DND-41 (cell line): ENCODE measurements around the gene YEATS4.
"Not testable (repeated sequence)": the region's sequence is repeated elsewhere in the genome, so short reads cannot be mapped to it uniquely, and the experiment has no call there.

ENCODE experiments used
- ATAC-seq: fragments of 200-7000 bp; cut with Tn5 transposase; 3 replicates; pipeline ENCODE4 v1.9.1; 2021; ENCODE audit warnings: low read depth; ENCODE audit not compliant: insufficient read depth
- DNase-seq: peaks from one replicate; pipeline ENCODE4 v3.0.0-alpha.2; 2020
- H2AFZ ChIP-seq: 2 replicates; pipeline ENCODE4 v1.6.0; 2012; ENCODE audit warnings: low read depth, low read length
- H3K27ac ChIP-seq: 2 replicates; pipeline ENCODE4 v1.5.1; 2012; ENCODE audit warnings: low read length, inconsistent platforms
- H3K27me3 ChIP-seq: fragments of 200-600 bp; sonication (generic); 2 replicates; pipeline ENCODE4 v1.6.0; 2012; ENCODE audit warnings: low read length, mild to moderate bottlenecking, inconsistent platforms; ENCODE audit not compliant: insufficient read depth, poor library complexity
- H3K36me3 ChIP-seq: 2 replicates; pipeline ENCODE4 v1.5.1; 2012; ENCODE audit warnings: low read length, inconsistent platforms; ENCODE audit not compliant: insufficient read depth
- H3K4me1 ChIP-seq: 2 replicates; pipeline ENCODE4 v1.5.1; 2012; ENCODE audit warnings: mild to moderate bottlenecking, low read length; ENCODE audit not compliant: insufficient read depth
- H3K4me2 ChIP-seq: 2 replicates; pipeline ENCODE4 v1.6.0; 2012; ENCODE audit warnings: mild to moderate bottlenecking, moderate library complexity, low read length, inconsistent platforms; ENCODE audit not compliant: insufficient read depth
- H3K4me3 ChIP-seq, 2 experiments: fragments of 200-600 bp in 1 of 2; shearing (Covaris generic) in 1 of 2; 2 replicates each; pipeline ENCODE4 v1.5.1; 2012 to 2016; ENCODE audit warnings: inconsistent platforms in 2 of 2, low read length in 2 of 2, mild to moderate bottlenecking in 2 of 2, low read depth in 1 of 2, moderate library complexity in 1 of 2
- H3K79me2 ChIP-seq: 2 replicates; pipeline ENCODE4 v1.6.0; 2012; ENCODE audit warnings: low read length, inconsistent platforms; ENCODE audit not compliant: insufficient read depth
- H3K9ac ChIP-seq: 2 replicates; pipeline ENCODE4 v1.6.0; 2012; ENCODE audit warnings: low read depth, mild to moderate bottlenecking, inconsistent platforms, low read length, moderate library complexity
- H3K9me3 ChIP-seq: 2 replicates; pipeline ENCODE4 v1.5.1; 2012; ENCODE audit warnings: low read length, moderate library complexity, mild to moderate bottlenecking, inconsistent platforms; ENCODE audit not compliant: insufficient read depth, severe bottlenecking
- H4K20me1 ChIP-seq: 2 replicates; pipeline ENCODE4 v1.6.0; 2012; ENCODE audit warnings: low read length; ENCODE audit not compliant: insufficient read depth
- CTCF ChIP-seq: IDR thresholded peaks from 2 replicates; pipeline ENCODE4 v1.5.1; 2012; ENCODE audit warnings: borderline replicate concordance, low read length, moderate library complexity, mild to moderate bottlenecking; ENCODE audit not compliant: poor library complexity, severe bottlenecking; ENCODE audit errors: extremely low read depth
- EZH2 ChIP-seq: IDR thresholded peaks from 3 replicates; pipeline ENCODE4 v1.6.1; 2012; ENCODE audit warnings: borderline replicate concordance, low read depth, mild to moderate bottlenecking, moderate library complexity, low read length, inconsistent platforms; ENCODE audit not compliant: severe bottlenecking

YEATS4 gene

GRCh38 chr12:69359531-69360347 lies at the start of gene YEATS4:
YEATS4 (plus strand) TSS chr12:69359743; CDS start chr12:69359973, 230 bp downstream.
- Histone ChIP-seq H3K4me1 (peaks cover 47% of the 10 kb centered on the region), H4K20me1 (peaks cover 8% of the 10 kb centered on the region), H3K4me3 (peak within 1 kb of the TSS; percentile 31 to 65), H3K79me2 (peaks cover 45% of the 10 kb centered on the region), H3K9ac (peak within 1 kb of the TSS; percentile 97), H3K9me3 (no peaks in the 10 kb centered on the region), H3K4me2 (peak within 1 kb of the TSS; percentile 73), H2AFZ (peak within 1 kb of the TSS; percentile 89), H3K27me3 (no peaks in the 10 kb centered on the region), H3K27ac (peak within 1 kb of the TSS; percentile 98), H3K36me3 (peaks cover 31% of the 10 kb centered on the region)
- DNase-seq, result peak; percentile 93
- TF ChIP-seq EZH2, result no peak
- TF ChIP-seq CTCF, result no peak
- ATAC-seq, result peak; percentile 84

GRCh38 chr12:69313209-69313608 lies 46.3 kb upstream of the YEATS4 start:
- ATAC-seq (no peak), DNase-seq (no peak)
- no peak overlapping the region for H3K4me3 ChIP-seq
- no peaks in the 10 kb centered on the region for H3K36me3 ChIP-seq
- H3K79me2 ChIP-seq, result no peaks in the 10 kb centered on the region
- no peaks in the 10 kb centered on the region for H3K9me3 ChIP-seq
- H3K27me3 ChIP-seq, result no peaks in the 10 kb centered on the region
- no peaks in the 10 kb centered on the region for H3K4me1 ChIP-seq
- TF ChIP-seq EZH2 (no peak), CTCF (no peak)
- H2AFZ ChIP-seq, result no peak overlapping the region
- H3K9ac ChIP-seq, result no peak overlapping the region
- H3K27ac ChIP-seq, result no peak overlapping the region
- H4K20me1 ChIP-seq, result no peaks in the 10 kb centered on the region
- no peak overlapping the region for H3K4me2 ChIP-seq

DNA sequence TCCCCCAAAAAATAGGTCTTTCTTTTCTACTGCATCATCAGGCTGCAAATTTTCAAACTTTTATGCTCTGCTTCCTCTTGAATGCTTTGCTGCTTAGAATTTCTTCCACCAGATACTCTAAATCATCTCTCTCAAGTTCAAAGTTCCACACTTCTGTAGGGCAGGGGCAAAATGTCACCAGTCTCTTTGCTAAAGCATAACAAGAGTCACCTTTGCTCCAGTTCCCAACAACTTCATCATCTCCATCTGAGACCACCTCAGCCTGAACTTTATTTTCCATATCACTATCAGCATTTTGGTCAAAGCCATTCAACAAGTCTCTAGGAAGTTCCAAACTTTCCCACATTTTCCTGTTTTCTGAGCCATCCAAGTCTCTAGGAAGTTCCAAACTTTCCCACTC lies 42.8 kb upstream of the YEATS4 start:
- not testable (repeated sequence) for H3K4me3 ChIP-seq, H3K4me1 ChIP-seq, DNase-seq, H3K9ac ChIP-seq, H2AFZ ChIP-seq, H3K9me3 ChIP-seq, H3K27me3 ChIP-seq, H3K4me2 ChIP-seq, H3K79me2 ChIP-seq, ATAC-seq, H4K20me1 ChIP-seq, H3K27ac ChIP-seq, H3K36me3 ChIP-seq

DNA sequence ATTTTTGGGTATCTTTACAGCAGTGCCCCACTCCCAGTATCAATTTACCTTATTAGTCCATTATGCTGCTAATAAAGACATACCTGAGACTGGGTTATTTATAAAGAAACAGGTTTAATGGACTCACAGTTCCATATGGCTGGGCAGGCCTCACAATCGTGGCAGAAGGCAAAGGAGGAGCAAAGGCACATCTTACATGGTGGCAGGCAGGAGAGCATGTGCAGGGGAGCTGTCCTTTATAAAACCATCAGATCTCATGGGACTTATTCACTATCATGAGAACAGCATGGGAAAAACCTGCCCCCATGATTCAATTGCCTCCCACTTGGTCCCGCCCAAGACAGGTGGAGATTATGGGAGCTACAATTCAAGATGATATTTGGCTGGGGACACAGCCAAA lies 42.3 kb upstream of the YEATS4 start:
- H4K20me1 ChIP-seq, H3K36me3 ChIP-seq, H3K79me2 ChIP-seq, H3K27me3 ChIP-seq, H3K9me3 ChIP-seq, H3K4me1 ChIP-seq, H2AFZ ChIP-seq, DNase-seq, H3K4me3 ChIP-seq, H3K9ac ChIP-seq, H3K27ac ChIP-seq, H3K4me2 ChIP-seq, ATAC-seq: not testable (repeated sequence)
